Activated B cell treated with CpG ODN at 0.5 μM for 24 hours (primary cell): ENCODE results near the gene XYLB. TPM values are rescaled to one million over a fixed set of nuclear protein-coding genes. Genes with fewer than 3 reads are reported as not detected.

Source experiments
- ATAC-seq: fragments of 200-7000 bp; cut with Tn5 transposase; one replicate; pipeline ENCODE4 v1.10.0; 2021; ENCODE audit warnings: low read depth, mild to moderate bottlenecking, moderate library complexity
- CTCF ChIA-PET: fragments of 350-600 bp; sonication (Branson Sonifier 250); formaldehyde crosslinking; loops from one replicate; lab custom pipeline; 2021; ENCODE audit warnings: antibody characterized with exemption; lab: Charles Lee
- POLR2A ChIA-PET: fragments of 350-600 bp; sonication (Branson Sonifier 250); formaldehyde crosslinking; loops from one replicate; lab custom pipeline; 2021; ENCODE audit warnings: antibody characterized with exemption; lab: Charles Lee
- DNase-seq: peaks from one replicate; pipeline ENCODE4 v3.0.0; 2022
- H3K27ac Mint-ChIP-seq: one replicate; pipeline ENCODE4 v1.8.0; 2020; ENCODE audit warnings: mixed read lengths
- H3K27me3 Mint-ChIP-seq: one replicate; pipeline ENCODE4 v1.8.0; 2021; ENCODE audit warnings: mixed read lengths
- H3K36me3 Mint-ChIP-seq: one replicate; pipeline ENCODE4 v1.8.0; 2021; ENCODE audit warnings: low read depth, mixed read lengths
- H3K4me1 Mint-ChIP-seq: one replicate; pipeline ENCODE4 v1.8.0; 2021; ENCODE audit warnings: mixed read lengths
- H3K4me3 Mint-ChIP-seq: one replicate; pipeline ENCODE4 v1.8.0; 2020; ENCODE audit warnings: mild to moderate bottlenecking, mixed read lengths
- H3K9me3 Mint-ChIP-seq: one replicate; pipeline ENCODE4 v1.8.0; 2020; ENCODE audit warnings: mixed read lengths
- CTCF ChIP-seq: fragments of 200-600 bp; IDR thresholded peaks from one replicate; pipeline ENCODE4 v1.8.0; 2022; ENCODE audit warnings: antibody characterized with exemption, mild to moderate bottlenecking
- intact Hi-C: fragments of 100-400 bp; cut with micrococcal nuclease; formaldehyde crosslinking; loops from one replicate; pipeline ENCODE4 v1.15.1; 2024
- total RNA-seq: library from RNA; stranded (reverse); gene quantifications from 2 replicates; pipeline ENCODE4 v1.2.3, GENCODE V29; 2022

XYLB gene
- total RNA-seq, 1 donor from 2014 or later, result 1.8 TPM

GRCh38 chr3:38453913-38454177 lies 107.3 kb downstream of the XYLB start:
- DNase-seq (no peak), ATAC-seq (no peak)
- H3K4me3 Mint-ChIP-seq, result no peak overlapping the region
- H3K9me3 Mint-ChIP-seq, result no peaks in the 10 kb centered on the region
- peaks cover 29% of the 10 kb centered on the region for H3K27me3 Mint-ChIP-seq
- TF ChIP-seq CTCF, result no peak
- peaks cover 14% of the 10 kb centered on the region for H3K4me1 Mint-ChIP-seq
- peaks cover 2% of the 10 kb centered on the region for H3K36me3 Mint-ChIP-seq
- POLR2A ChIA-PET, result interaction anchor here (0.5 to 0.9 kb wide), 2 partner anchors 317 to 431 kb away, joined by 3 to 5 read pairs; partner anchors contain the start of gene ACAA1
- CTCF ChIA-PET, result no interaction called here
- intact Hi-C loops, result loop anchor here (5.0 kb wide), 1 partner anchor 43 kb away; the partner anchor contains the start of gene EXOG
- no peak overlapping the region for H3K27ac Mint-ChIP-seq

- intact Hi-C loops, result loop anchor here (5.0 kb wide), 1 partner anchor 43 kb away; the partner anchor contains the start of gene EXOG
- POLR2A ChIA-PET, result interaction anchor here (0.5 to 0.9 kb wide), 3 partner anchors 42 to 431 kb away, joined by 3 to 5 read pairs (median 3); partner anchors contain the start of genes ACAA1 and EXOG
- CTCF ChIA-PET, result no interaction called here
Measured at GRCh38 chr3:38454178-38454883, 107.7 kb downstream of the XYLB start.

GRCh38 chr3:38454884-38455638 lies 108.5 kb downstream of the XYLB start:
- TF ChIP-seq CTCF, result no peak
- H3K27me3 Mint-ChIP-seq, result peaks cover 25% of the 10 kb centered on the region
- no peak overlapping the region for H3K27ac Mint-ChIP-seq
- DNase-seq, result no peak
- intact Hi-C loops, result loop anchor here (5.0 kb wide), 1 partner anchor 42 kb away; the partner anchor contains the start of gene EXOG
- no peaks in the 10 kb centered on the region for H3K9me3 Mint-ChIP-seq
- peaks cover 2% of the 10 kb centered on the region for H3K36me3 Mint-ChIP-seq
- peaks cover 14% of the 10 kb centered on the region for H3K4me1 Mint-ChIP-seq
- ChIA-PET CTCF (no interaction called here), POLR2A (interaction anchor here (0.6 to 0.8 kb wide), 2 partner anchors 41 to 318 kb away, joined by 3 read pairs; partner anchors contain the start of genes ACAA1 and EXOG)
- ATAC-seq, result peak; percentile 35
- peak overlapping the region; percentile 92 for H3K4me3 Mint-ChIP-seq

More at GRCh38 chr3:38454178-38454883, 107.7 kb downstream of the XYLB start:
- no peak for TF ChIP-seq CTCF
- Mint-ChIP-seq H3K36me3 (peaks cover 2% of the 10 kb centered on the region), H3K27ac (no peak overlapping the region), H3K9me3 (no peaks in the 10 kb centered on the region), H3K27me3 (peaks cover 29% of the 10 kb centered on the region), H3K4me3 (peak overlapping the region; percentile 92), H3K4me1 (peaks cover 14% of the 10 kb centered on the region)
- ATAC-seq (peak; percentile 54), DNase-seq (no peak)

- H3K27ac Mint-ChIP-seq, result no peak overlapping the region
- peaks cover 14% of the 10 kb centered on the region for H3K4me1 Mint-ChIP-seq
- ChIA-PET POLR2A (interaction anchor here (0.8 kb wide), 1 partner anchor 319 kb away, joined by 3 read pairs; the partner anchor contains the start of gene ACAA1), CTCF (no interaction called here)
- intact Hi-C loops, result no loop called here
- no peak for ATAC-seq
- no peaks in the 10 kb centered on the region for H3K9me3 Mint-ChIP-seq
- H3K4me3 Mint-ChIP-seq, result peak overlapping the region; percentile 85
- H3K36me3 Mint-ChIP-seq, result peaks cover 2% of the 10 kb centered on the region
- no peak for DNase-seq
- H3K27me3 Mint-ChIP-seq, result peaks cover 19% of the 10 kb centered on the region
- TF ChIP-seq CTCF, result no peak
Measured at GRCh38 chr3:38455639-38456430, 109.2 kb downstream of the XYLB start.
